ENCODE measurements around the gene CELF6.
"Not testable (repeated sequence)": the region's sequence is repeated elsewhere in the genome, so short reads cannot be mapped to it uniquely, and the experiment has no call there.

CELF6 gene

GRCh38 chr15:72315706-72316370 lies 4.1 kb downstream of the CELF6 start:
- no peak for DNase-seq

- DNase-seq, result no peak
These were observed 6.1 kb downstream of the CELF6 start for GRCh38 chr15:72313881-72314280.

GRCh38 chr15:72313448-72313840 lies 6.5 kb downstream of the CELF6 start:
- no peak for DNase-seq

GRCh38 chr15:72312605-72313447 lies 7.1 kb downstream of the CELF6 start:
- DNase-seq, result peak; percentile 72

GRCh38 chr15:72307026-72307425 lies 12.9 kb downstream of the CELF6 start:
- DNase-seq, result no peak

- peak; percentile 81 for DNase-seq
These were observed 13.7 kb downstream of the CELF6 start for GRCh38 chr15:72306211-72306785.

- no peak for DNase-seq
These were observed 15.4 kb downstream of the CELF6 start for GRCh38 chr15:72304596-72304995.

- DNase-seq, result no peak
These were observed 17.0 kb downstream of the CELF6 start for GRCh38 chr15:72302955-72303354.

GRCh38 chr15:72289597-72290325 lies 30.2 kb downstream of the CELF6 start:
- no peak for DNase-seq

GRCh38 chr15:72288796-72289596 lies 31.0 kb downstream of the CELF6 start:
- no peak for DNase-seq

- peak; percentile 50 for DNase-seq
These were observed 33.9 kb downstream of the CELF6 start for GRCh38 chr15:72285927-72286516.

- DNase-seq, result no peak
These were observed 34.6 kb downstream of the CELF6 start for GRCh38 chr15:72285402-72285801.

- no peak for DNase-seq
These were observed 35.2 kb downstream of the CELF6 start for GRCh38 chr15:72284781-72285180.

- no peak for DNase-seq
These were observed 38.2 kb downstream of the CELF6 start for GRCh38 chr15:72281713-72282112.

GRCh38 chr15:72280751-72281150 lies 39.2 kb downstream of the CELF6 start:
- DNase-seq, result no peak

GRCh38 chr15:72278737-72279136 lies 41.2 kb downstream of the CELF6 start:
- no peak for DNase-seq

GRCh38 chr15:72276326-72276700 lies 43.6 kb downstream of the CELF6 start:
- DNase-seq, result no peak

- not testable (repeated sequence) for DNase-seq
These were observed 44.2 kb downstream of the CELF6 start for GRCh38 chr15:72275635-72276325.

- DNase-seq, result no peak
These were observed 47.0 kb downstream of the CELF6 start for GRCh38 chr15:72272997-72273352.

- DNase-seq, result peak; percentile 99
These were observed 47.6 kb downstream of the CELF6 start, which contains the start of gene PARP6 for GRCh38 chr15:72272213-72272996. Gene PARP6 (minus strand): TSS chr15:72272554. CDS start chr15:72267477, 5,077 bp downstream.

GRCh38 chr15:72271895-72272212 lies 48.1 kb downstream of the CELF6 start:
- DNase-seq, result no peak

All from CD4-positive, alpha-beta T cell treated with Interleukin-10 for 1 hour (primary cell).